Lung (tissue), 12 donors: Measurements from ENCODE around the gene TIMP1. TPM values are rescaled to one million over a fixed set of nuclear protein-coding genes. Genes with fewer than 3 reads are reported as not detected.

Experiments used
- ATAC-seq: fragments of 200-7000 bp; cut with Tn5 transposase; one replicate; pipeline ENCODE4 v1.9.1; 2020; ENCODE audit warnings: moderate number of reproducible peaks; ENCODE audit not compliant: insufficient read depth, low FRiP score
- DNase-seq, 3 donors: peaks; one replicate each; pipeline ENCODE4 v3.0.0-alpha.2; 2013 to 2017
- H3K27ac ChIP-seq, 2 donors: one replicate each; pipeline ENCODE4 v1.5.1; 2013; ENCODE audit warnings: mild to moderate bottlenecking in 2 of 2, moderate library complexity in 2 of 2, control low read depth in 1 of 2, inconsistent platforms in 1 of 2, low read depth in 1 of 2, low read length in 1 of 2
- H3K27me3 ChIP-seq, 3 donors: one replicate each; pipeline ENCODE4 v1.5.1; 2013; ENCODE audit warnings: low read length in 2 of 3; ENCODE audit not compliant: control insufficient read depth in 3 of 3, insufficient read depth in 3 of 3
- H3K36me3 ChIP-seq, 4 donors: one replicate each; pipeline ENCODE4 v1.5.1; 2013; ENCODE audit warnings: low read length in 4 of 4, mild to moderate bottlenecking in 1 of 4, moderate library complexity in 1 of 4; ENCODE audit not compliant: control insufficient read depth in 4 of 4, insufficient read depth in 4 of 4
- H3K4me1 ChIP-seq, 5 donors: one replicate each; pipeline ENCODE4 v1.5.1; 2013; ENCODE audit warnings: low read length in 5 of 5, mild to moderate bottlenecking in 2 of 5, moderate library complexity in 1 of 5; ENCODE audit not compliant: control insufficient read depth in 5 of 5, insufficient read depth in 5 of 5
- H3K4me3 ChIP-seq: one replicate; pipeline ENCODE4 v1.5.1; 2013; ENCODE audit warnings: mild to moderate bottlenecking, control low read depth, moderate library complexity
- H3K9ac ChIP-seq, 2 donors: one replicate each; pipeline ENCODE4 v1.5.1; 2013; ENCODE audit warnings: low read length in 2 of 2, control low read depth in 1 of 2; ENCODE audit not compliant: insufficient read depth in 1 of 2
- H3K9me3 ChIP-seq, 4 donors: one replicate each; pipeline ENCODE4 v1.5.1; 2013; ENCODE audit warnings: low read length in 3 of 4, mild to moderate bottlenecking in 1 of 4, moderate library complexity in 1 of 4; ENCODE audit not compliant: control insufficient read depth in 4 of 4, insufficient read depth in 3 of 4
- WGBS, 2 donors: extraction: QIAGEN DNeasy Blood & Tissue Kit; methylation state at CpG; one replicate each; pipeline ENCODE4 v1.1.7; 2013; 5-methylcytosine and 5-hydroxymethylcytosine counted together
- polyA plus RNA-seq, 2 donors: library from polyadenylated mRNA; stranded (reverse); fragments of 200-250 nt; gene quantifications; one replicate each; pipeline ENCODE4 v1.2.1, GENCODE V29; 2013
- total RNA-seq, 2 donors: library from RNA; depleted of rRNA in 1 of 2; stranded (reverse); fragments of >200 nt in 1 of 2; gene quantifications; one replicate each; pipeline ENCODE4 v1.2.1, GENCODE V29; 2014 to 2021
- TF ChIP-seq, protein P1 (sequence below): IDR thresholded peaks from 2 replicates; pipeline ENCODE4 v1.5.1; 2012; ENCODE audit warnings: mild to moderate bottlenecking; ENCODE audit errors: control extremely low read depth, extremely low read depth
- donor health status: control.
- donor health status: control.
- donor health status: Bipolar disorder and iron deficiency.
- donor health status: healthy.
- donor health status: DM: yes; HTN: yes; CAD: no.

The TIMP1 gene
- total and polyA plus RNA-seq, 4 donors = 65.3 to 2,202 (median 1,641) TPM

DNA sequence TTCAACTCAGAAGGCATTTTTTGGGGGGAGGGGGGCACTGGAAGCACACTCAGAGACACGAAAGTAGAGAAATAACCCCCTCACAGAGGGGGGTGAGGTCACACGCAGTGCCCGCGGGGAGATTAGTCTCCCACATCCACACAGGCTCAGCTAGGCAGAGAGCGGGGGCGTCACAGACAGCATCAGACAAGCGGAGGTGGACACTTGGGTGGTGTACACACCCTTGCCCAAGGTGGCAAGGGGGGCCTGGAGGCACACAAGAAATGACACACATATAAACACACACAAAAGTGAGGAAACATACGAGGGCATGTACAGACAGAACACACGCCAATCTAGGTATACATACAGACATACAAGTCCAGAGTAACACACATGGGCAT, 38.1 kb downstream of the TIMP1 start:
- 50 to 68% methylated on average over 9 of the region's 9 CpGs for WGBS, 2 donors

DNA sequence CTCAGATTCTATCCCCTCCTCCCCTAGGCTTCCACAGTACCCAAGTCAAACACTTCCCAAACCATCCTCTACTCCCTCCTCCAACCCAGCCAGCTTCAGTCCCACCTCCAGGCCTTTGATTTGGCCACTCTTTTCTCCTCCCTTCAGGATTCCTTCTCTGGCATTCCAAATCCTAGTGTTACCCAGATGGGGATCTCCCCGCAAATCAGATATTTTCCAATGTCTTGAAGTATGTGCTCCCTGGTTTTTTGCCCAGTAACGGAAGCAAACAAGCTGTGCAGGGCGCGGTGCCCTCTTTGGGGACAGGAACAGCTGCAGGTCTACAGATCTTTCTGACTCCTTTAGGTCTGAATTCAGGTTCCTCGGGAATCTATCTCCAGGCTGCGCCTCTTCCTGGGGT, 39.6 kb downstream of the TIMP1 start:
- no peak overlapping the region for H3K4me3 ChIP-seq
- no peak for DNase-seq
- WGBS, 2 donors = 78 to 98% methylated on average over 6 of the region's 6 CpGs
- peaks cover 0 to 2% (median 0%) of the 10 kb centered on the region in 4 donors for H3K9me3 ChIP-seq
- H3K27me3 ChIP-seq = peaks cover 0 to 7% (median 3%) of the 10 kb centered on the region in 3 donors
- no peak for ATAC-seq
- no peak overlapping the region for H3K9ac ChIP-seq
- H3K27ac ChIP-seq = no peak overlapping the region
- TF ChIP-seq, protein P1, sequence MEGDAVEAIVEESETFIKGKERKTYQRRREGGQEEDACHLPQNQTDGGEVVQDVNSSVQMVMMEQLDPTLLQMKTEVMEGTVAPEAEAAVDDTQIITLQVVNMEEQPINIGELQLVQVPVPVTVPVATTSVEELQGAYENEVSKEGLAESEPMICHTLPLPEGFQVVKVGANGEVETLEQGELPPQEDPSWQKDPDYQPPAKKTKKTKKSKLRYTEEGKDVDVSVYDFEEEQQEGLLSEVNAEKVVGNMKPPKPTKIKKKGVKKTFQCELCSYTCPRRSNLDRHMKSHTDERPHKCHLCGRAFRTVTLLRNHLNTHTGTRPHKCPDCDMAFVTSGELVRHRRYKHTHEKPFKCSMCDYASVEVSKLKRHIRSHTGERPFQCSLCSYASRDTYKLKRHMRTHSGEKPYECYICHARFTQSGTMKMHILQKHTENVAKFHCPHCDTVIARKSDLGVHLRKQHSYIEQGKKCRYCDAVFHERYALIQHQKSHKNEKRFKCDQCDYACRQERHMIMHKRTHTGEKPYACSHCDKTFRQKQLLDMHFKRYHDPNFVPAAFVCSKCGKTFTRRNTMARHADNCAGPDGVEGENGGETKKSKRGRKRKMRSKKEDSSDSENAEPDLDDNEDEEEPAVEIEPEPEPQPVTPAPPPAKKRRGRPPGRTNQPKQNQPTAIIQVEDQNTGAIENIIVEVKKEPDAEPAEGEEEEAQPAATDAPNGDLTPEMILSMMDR = no peak
- H3K36me3 ChIP-seq = no peaks in the 10 kb centered on the region
- H3K4me1 ChIP-seq = peaks cover 0 to 4% (median 0%) of the 10 kb centered on the region in 5 donors

More for the DNA sequence above, 38.1 kb downstream of the TIMP1 start:
- no peak for DNase-seq
- TF ChIP-seq, protein P1 = no peak
- no peak overlapping the region for H3K27ac ChIP-seq
- ATAC-seq = no peak
- peaks cover 0 to 7% (median 3%) of the 10 kb centered on the region in 3 donors for H3K27me3 ChIP-seq
- H3K4me1 ChIP-seq = peaks cover 0 to 4% (median 0%) of the 10 kb centered on the region in 5 donors
- H3K9me3 ChIP-seq = peaks cover 0 to 3% (median 0%) of the 10 kb centered on the region in 4 donors
- no peak overlapping the region for H3K9ac ChIP-seq
- no peaks in the 10 kb centered on the region for H3K36me3 ChIP-seq
- H3K4me3 ChIP-seq = no peak overlapping the region

DNA sequence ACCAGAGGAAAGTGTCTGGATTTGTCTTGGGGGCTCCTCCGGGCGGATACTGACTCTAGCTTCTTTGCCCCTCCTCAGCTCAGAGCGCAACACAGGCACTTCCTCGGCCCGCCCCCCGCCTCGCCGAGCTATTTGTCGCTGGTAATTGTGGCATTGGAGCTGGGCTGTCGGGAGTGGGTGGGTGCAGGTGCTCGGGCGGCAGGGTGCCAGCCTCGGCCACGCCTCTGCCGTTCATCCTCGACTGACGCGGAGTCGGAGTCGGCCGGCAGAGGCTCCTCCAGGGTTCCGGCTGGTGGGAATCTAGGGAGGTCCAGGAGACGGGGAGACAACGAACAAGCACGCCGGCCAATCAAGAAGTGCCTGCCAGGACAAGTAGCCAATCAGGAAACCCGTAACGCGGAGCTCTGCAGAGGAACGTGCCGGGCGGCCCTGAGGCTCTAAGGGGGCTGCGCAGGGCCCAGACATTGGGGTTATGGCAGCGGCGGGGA, 41.3 kb downstream of the TIMP1 start:
- H3K9ac ChIP-seq = no peak overlapping the region
- DNase-seq (peak; percentile 77 to 84 (median 78)), ATAC-seq (no peak)
- TF ChIP-seq, protein P1 = no peak
- no peak overlapping the region for H3K4me3 ChIP-seq
- peaks cover 0 to 2% (median 0%) of the 10 kb centered on the region in 4 donors for H3K9me3 ChIP-seq
- no peak overlapping the region for H3K27ac ChIP-seq
- H3K36me3 ChIP-seq = no peaks in the 10 kb centered on the region
- H3K27me3 ChIP-seq = peaks cover 0 to 3% (median 3%) of the 10 kb centered on the region in 3 donors
- WGBS, 2 donors = 0 to 39% methylated on average over 32 to 35 of the region's 35 CpGs
- H3K4me1 ChIP-seq = peaks cover 0 to 4% (median 0%) of the 10 kb centered on the region in 5 donors

DNA sequence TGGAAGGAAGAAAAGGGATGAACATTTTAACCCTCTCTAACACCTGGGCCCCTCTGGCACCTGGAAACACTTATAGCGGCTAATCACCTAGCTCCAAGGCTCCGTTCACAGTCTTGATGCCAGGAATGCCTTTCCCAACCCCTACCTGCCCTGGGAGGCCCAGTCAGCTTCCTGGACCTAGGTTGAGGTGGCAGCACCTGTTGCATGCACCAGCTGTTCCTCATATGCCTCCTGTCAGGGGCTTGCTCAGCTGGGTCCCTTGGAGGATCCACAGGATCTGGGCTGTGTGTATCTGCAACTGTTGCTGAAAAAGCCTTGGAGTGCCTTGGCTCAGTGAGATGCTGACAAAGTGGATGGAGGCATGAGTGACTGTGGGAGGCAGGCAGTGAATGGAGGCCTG, 43.1 kb downstream of the TIMP1 start:
- Histone ChIP-seq H3K27me3 (peaks cover 0 to 3% (median 3%) of the 10 kb centered on the region in 3 donors), H3K4me1 (no peaks in the 10 kb centered on the region), H3K27ac (no peak overlapping the region), H3K4me3 (no peak overlapping the region), H3K9me3 (peaks cover 0 to under 1% (median 0%) of the 10 kb centered on the region in 4 donors), H3K36me3 (no peaks in the 10 kb centered on the region), H3K9ac (no peak overlapping the region)
- TF ChIP-seq, protein P1 = no peak
- no peak for DNase-seq
- WGBS, 2 donors = 88 to 90% methylated on average over 2 of the region's 2 CpGs
- ATAC-seq = no peak
